Endodermal cell (in vitro differentiated cells): ENCODE measurements around the gene EMSY. TPM values are rescaled to one million over a fixed set of nuclear protein-coding genes. Genes with fewer than 3 reads are reported as not detected.

ENCODE experiments used
- DNase-seq: peaks from one replicate; pipeline ENCODE4 v3.0.0-alpha.2; 2017
- H3K27ac ChIP-seq: 2 replicates; pipeline ENCODE4 v1.5.1; 2013; ENCODE audit warnings: mild to moderate bottlenecking, low read depth, low read length, moderate library complexity
- H3K27me3 ChIP-seq: 2 replicates; pipeline ENCODE4 v1.6.1; 2013; ENCODE audit warnings: mild to moderate bottlenecking, low read length, moderate library complexity; ENCODE audit not compliant: insufficient read depth, control insufficient read depth, poor library complexity, severe bottlenecking
- H3K36me3 ChIP-seq: 2 replicates; pipeline ENCODE4 v1.7.0; 2013; ENCODE audit warnings: mild to moderate bottlenecking, low read length, moderate library complexity; ENCODE audit not compliant: control insufficient read depth, insufficient read depth
- H3K4me1 ChIP-seq: one replicate; pipeline ENCODE4 v1.7.0; 2013; ENCODE audit warnings: low read length; ENCODE audit not compliant: control insufficient read depth, insufficient read depth
- H3K4me3 ChIP-seq: 2 replicates; pipeline ENCODE4 v1.5.1; 2013; ENCODE audit warnings: mild to moderate bottlenecking, low read length, moderate library complexity
- H3K9ac ChIP-seq: 2 replicates; pipeline ENCODE4 v1.6.1; 2013; ENCODE audit warnings: mild to moderate bottlenecking, low read length, moderate library complexity; ENCODE audit not compliant: poor library complexity, severe bottlenecking; ENCODE audit errors: extremely low read depth
- H3K9me3 ChIP-seq: 2 replicates; pipeline ENCODE4 v1.6.1; 2013; ENCODE audit warnings: mild to moderate bottlenecking, low read length, moderate library complexity; ENCODE audit not compliant: control insufficient read depth
- H3K27ac Mint-ChIP-seq: 2 replicates; pipeline ENCODE4 v1.8.0; 2020; ENCODE audit warnings: mixed read lengths
- H3K27me3 Mint-ChIP-seq: 2 replicates; pipeline ENCODE4 v1.8.0; 2021; ENCODE audit warnings: mild to moderate bottlenecking, mixed read lengths; ENCODE audit not compliant: insufficient read depth
- H3K36me3 Mint-ChIP-seq: 2 replicates; pipeline ENCODE4 v1.8.0; 2020; ENCODE audit warnings: low read depth, mixed read lengths
- H3K4me1 Mint-ChIP-seq: 2 replicates; pipeline ENCODE4 v1.8.0; 2020; ENCODE audit warnings: mixed read lengths
- H3K4me3 Mint-ChIP-seq: 2 replicates; pipeline ENCODE4 v1.8.0; 2020; ENCODE audit warnings: mild to moderate bottlenecking, moderate library complexity, mixed read lengths
- H3K9me3 Mint-ChIP-seq: 2 replicates; pipeline ENCODE4 v1.8.0; 2020; ENCODE audit warnings: mild to moderate bottlenecking, mixed read lengths
- CTCF ChIP-seq: fragments of 200-600 bp; sonication (generic); conservative IDR thresholded peaks from 2 replicates; pipeline ENCODE4 v1.5.0; 2021; ENCODE audit warnings: antibody characterized with exemption, mild to moderate bottlenecking
- WGBS, 2 experiments: methylation state at CpG; one replicate each; pipeline versions ENCODE4 v1.1.5 to v1.1.7; 2013; ENCODE audit warnings: missing lambda C conversion rate in 2 of 2, mixed read lengths in 1 of 2; ENCODE audit not compliant: insufficient coverage in 1 of 2, insufficient read length in 1 of 2; 5-methylcytosine and 5-hydroxymethylcytosine counted together
- total RNA-seq, 2 donors: library from RNA; stranded (reverse); fragmentation: NEBNext Ultra II Directional in 1 of 2; extraction: Animal tissue kit (Norgen Biotek cat#: 25700) in 1 of 2; gene quantifications; 2 replicates in 1 of 2; 3 replicates in 1 of 2; pipeline ENCODE4 v1.2.1, GENCODE V29; 2021

EMSY gene
- total RNA-seq, 2 donors from 2014 or later, result 27.4 to 35.5 TPM

- H3K27me3 Mint-ChIP-seq, result peaks cover 52% of the 10 kb centered on the region
- H3K4me1 ChIP-seq, result peaks cover 17% of the 10 kb centered on the region
- no peaks in the 10 kb centered on the region for H3K27me3 ChIP-seq
- no peak overlapping the region for H3K27ac Mint-ChIP-seq
- H3K27ac ChIP-seq, result no peak overlapping the region
- WGBS, 2 experiments, result 97% methylated on average over 2 of the region's 2 CpGs; no CpG with 5 or more reads in 1 of the 2 experiments
- no peak overlapping the region for H3K4me3 ChIP-seq
- H3K36me3 Mint-ChIP-seq, result peaks cover 37% of the 10 kb centered on the region
- no peak for DNase-seq
- H3K9me3 ChIP-seq, result no peaks in the 10 kb centered on the region
- peaks cover 27% of the 10 kb centered on the region for H3K4me1 Mint-ChIP-seq
- no peaks in the 10 kb centered on the region for H3K9me3 Mint-ChIP-seq
- H3K4me3 Mint-ChIP-seq, result no peak overlapping the region
- no peak for TF ChIP-seq CTCF
- H3K9ac ChIP-seq, result no peak overlapping the region
- H3K36me3 ChIP-seq, result peaks cover 24% of the 10 kb centered on the region
These were observed 79.1 kb downstream of the EMSY start for GRCh38 chr11:76523786-76524436.

GRCh38 chr11:76524461-76524860 is 79.6 kb downstream of the EMSY start:
- Histone ChIP-seq H3K9me3 (no peaks in the 10 kb centered on the region), H3K4me3 (no peak overlapping the region), H3K36me3 (peaks cover 27% of the 10 kb centered on the region), H3K27me3 (no peaks in the 10 kb centered on the region), H3K27ac (no peak overlapping the region), H3K4me1 (peaks cover 15% of the 10 kb centered on the region), H3K9ac (no peak overlapping the region)
- Mint-ChIP-seq H3K9me3 (no peaks in the 10 kb centered on the region), H3K27ac (no peak overlapping the region), H3K27me3 (peaks cover 49% of the 10 kb centered on the region), H3K4me3 (no peak overlapping the region), H3K36me3 (peaks cover 43% of the 10 kb centered on the region), H3K4me1 (peaks cover 27% of the 10 kb centered on the region)
- no peak for TF ChIP-seq CTCF
- no peak for DNase-seq
- WGBS, 2 experiments, result 95 to 96% methylated on average over 4 of the region's 4 CpGs

GRCh38 chr11:76524919-76525318 is 80.1 kb downstream of the EMSY start:
- Histone ChIP-seq H3K36me3 (peaks cover 27% of the 10 kb centered on the region), H3K4me3 (no peak overlapping the region), H3K9me3 (no peaks in the 10 kb centered on the region), H3K27me3 (no peaks in the 10 kb centered on the region), H3K27ac (no peak overlapping the region), H3K9ac (no peak overlapping the region), H3K4me1 (peaks cover 15% of the 10 kb centered on the region)
- no peak for TF ChIP-seq CTCF
- Mint-ChIP-seq H3K4me1 (peaks cover 27% of the 10 kb centered on the region), H3K9me3 (no peaks in the 10 kb centered on the region), H3K4me3 (no peak overlapping the region), H3K27ac (no peak overlapping the region), H3K27me3 (peaks cover 46% of the 10 kb centered on the region), H3K36me3 (peaks cover 46% of the 10 kb centered on the region)
- DNase-seq, result no peak
- 87% methylated on average over 1 of the region's 1 CpG; no CpG with 5 or more reads in 1 of the 2 experiments for WGBS, 2 experiments
